ENCODE data around the gene ALPP. TPM values are rescaled to one million over a fixed set of nuclear protein-coding genes. Genes with fewer than 3 reads are reported as not detected.
"Not testable (repeated sequence)": the region's sequence is repeated elsewhere in the genome, so short reads cannot be mapped to it uniquely, and the experiment has no call there.

Gene ALPP
- polyA plus RNA-seq, 1 experiment, result not detected

DNA sequence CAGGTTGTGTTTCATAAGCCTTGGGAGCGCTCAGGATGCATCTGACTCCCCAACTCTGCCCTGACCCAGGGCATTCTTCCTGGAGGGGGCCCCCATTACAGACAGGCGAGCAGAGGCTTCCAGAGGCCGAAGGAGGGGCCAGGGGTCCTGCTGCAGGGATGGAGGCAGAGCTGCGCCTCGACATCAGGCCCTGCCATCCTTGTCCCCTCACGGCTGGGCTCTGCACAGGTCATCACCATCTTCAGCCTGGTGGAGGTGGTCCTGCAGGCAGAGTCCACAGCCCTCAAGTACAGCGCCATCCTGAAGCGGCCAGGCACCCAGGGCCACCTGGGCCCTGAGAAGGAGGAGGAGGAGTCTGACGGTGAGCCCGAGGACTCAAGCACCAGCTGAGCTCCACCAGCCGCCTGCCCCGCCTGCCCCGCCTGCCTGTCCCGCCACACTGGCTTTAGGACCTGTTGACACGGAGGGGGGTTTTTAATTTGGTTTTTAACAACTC, 42.3 kb upstream of the ALPP start:
- Histone ChIP-seq H3K4me3 (ENCODE audit: low read depth, low read length) (no peak overlapping the region), H3K27ac (ENCODE audit: low read depth, low read length) (no peak overlapping the region), H3K9me3 (ENCODE audit: control insufficient read depth, insufficient read depth, low read length) (no peaks in the 10 kb centered on the region; the same call in 1 of the 2 replicates), H3K27me3 (ENCODE audit: control insufficient read depth, insufficient read depth, low read length) (no peaks in the 10 kb centered on the region)
- DNase-seq (ENCODE audit: low read depth, low spot score), result no peak
- ChIA-PET POLR2A (no interaction called here), CTCF (interaction anchor here (0.8 to 1.9 kb wide), 5 partner anchors 9 to 434 kb away, joined by 3 to 5 read pairs (median 5); no protein-coding TSS in a partner anchor)
- TF ChIP-seq, protein P1, sequence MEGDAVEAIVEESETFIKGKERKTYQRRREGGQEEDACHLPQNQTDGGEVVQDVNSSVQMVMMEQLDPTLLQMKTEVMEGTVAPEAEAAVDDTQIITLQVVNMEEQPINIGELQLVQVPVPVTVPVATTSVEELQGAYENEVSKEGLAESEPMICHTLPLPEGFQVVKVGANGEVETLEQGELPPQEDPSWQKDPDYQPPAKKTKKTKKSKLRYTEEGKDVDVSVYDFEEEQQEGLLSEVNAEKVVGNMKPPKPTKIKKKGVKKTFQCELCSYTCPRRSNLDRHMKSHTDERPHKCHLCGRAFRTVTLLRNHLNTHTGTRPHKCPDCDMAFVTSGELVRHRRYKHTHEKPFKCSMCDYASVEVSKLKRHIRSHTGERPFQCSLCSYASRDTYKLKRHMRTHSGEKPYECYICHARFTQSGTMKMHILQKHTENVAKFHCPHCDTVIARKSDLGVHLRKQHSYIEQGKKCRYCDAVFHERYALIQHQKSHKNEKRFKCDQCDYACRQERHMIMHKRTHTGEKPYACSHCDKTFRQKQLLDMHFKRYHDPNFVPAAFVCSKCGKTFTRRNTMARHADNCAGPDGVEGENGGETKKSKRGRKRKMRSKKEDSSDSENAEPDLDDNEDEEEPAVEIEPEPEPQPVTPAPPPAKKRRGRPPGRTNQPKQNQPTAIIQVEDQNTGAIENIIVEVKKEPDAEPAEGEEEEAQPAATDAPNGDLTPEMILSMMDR (IDR thresholded peaks at IDR 0.05; ENCODE audit: low read depth, low read length), result no peak

DNA sequence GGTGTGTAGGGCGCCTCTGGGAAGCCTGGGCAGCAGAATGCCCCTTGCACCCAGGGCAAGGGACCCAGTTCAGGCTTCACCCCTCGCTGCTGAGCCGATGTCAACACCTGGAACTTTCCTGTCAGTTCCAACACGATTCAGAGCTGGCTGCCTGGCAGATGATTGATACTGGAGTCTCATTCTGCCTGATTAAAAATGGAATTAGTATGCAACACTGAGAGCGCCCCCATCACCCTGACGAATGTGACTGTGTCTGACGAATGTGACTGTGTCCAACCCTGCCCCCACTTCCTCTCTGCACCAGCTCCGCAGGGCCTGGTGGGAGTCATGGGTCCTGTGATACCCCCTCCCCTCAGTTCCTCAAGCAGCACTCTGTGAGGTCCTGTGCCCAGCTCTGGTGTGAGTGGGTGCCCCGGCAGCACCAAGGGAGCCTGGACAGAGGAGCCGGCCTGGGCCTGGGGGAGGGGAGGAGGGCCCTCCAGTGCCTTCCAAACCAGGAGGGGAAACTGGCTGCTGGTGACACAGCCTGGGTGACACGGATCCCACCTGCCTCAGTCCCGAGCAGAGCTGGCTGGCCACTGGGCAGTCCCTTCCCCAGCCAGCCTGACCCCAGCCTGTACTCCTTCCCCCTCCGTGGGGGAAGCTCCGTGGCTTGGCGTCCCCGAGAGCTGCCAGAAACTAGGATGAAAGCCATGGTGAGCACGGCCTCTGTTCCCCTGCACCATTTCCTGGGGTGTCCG, 41.4 kb upstream of the ALPP start:
- POLR2A ChIA-PET, result no interaction called here
- H3K9me3 ChIP-seq (ENCODE audit: control insufficient read depth, insufficient read depth, low read length), result no peaks in the 10 kb centered on the region; the same call in 1 of the 2 replicates
- CTCF ChIA-PET, result interaction anchor here (0.8 to 1.6 kb wide), 4 partner anchors 15 to 435 kb away, joined by 3 to 5 read pairs (median 4); no protein-coding TSS in a partner anchor

DNA sequence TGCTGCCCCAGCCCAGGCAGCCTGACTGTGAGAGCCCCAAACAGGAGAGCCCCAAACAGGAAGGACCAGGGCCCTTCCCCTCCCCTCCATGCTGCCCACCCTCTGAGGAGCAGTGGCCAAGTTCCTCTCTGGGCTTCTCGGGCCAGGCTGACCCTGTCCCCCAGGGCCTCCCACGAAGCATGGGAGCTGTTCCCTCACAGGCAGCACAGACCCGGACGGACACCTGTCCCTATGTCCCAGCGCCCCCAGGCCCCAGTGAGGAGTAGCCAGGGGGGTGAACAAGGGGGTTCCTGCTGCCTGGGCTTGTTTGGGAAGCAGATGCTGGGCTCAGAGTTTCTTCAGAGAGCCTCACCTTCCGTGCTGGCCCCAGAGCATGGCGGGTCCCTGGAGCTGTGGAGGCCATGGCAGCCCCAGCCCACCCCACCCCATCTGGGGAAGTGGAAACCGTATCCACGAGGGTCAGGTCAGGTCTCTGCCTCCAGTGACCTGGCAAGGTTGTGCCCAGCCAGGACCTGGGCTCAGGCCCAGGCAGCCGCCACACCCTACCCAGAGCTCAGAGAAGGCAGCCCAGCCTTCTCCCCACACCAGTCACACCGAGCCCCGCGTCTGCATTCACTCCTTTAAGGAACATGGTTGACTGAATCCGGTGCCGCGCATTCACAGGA, 40.3 kb upstream of the ALPP start:
- H3K27me3 ChIP-seq (ENCODE audit: control insufficient read depth, insufficient read depth, low read length); CTCF ChIA-PET; H3K9me3 ChIP-seq (ENCODE audit: control insufficient read depth, insufficient read depth, low read length); H3K27ac ChIP-seq (ENCODE audit: low read depth, low read length); DNase-seq (ENCODE audit: low read depth, low spot score); H3K4me3 ChIP-seq (ENCODE audit: low read depth, low read length); POLR2A ChIA-PET: not testable (repeated sequence)

More for the DNA sequence above, 41.4 kb upstream of the ALPP start:
- no peak for DNase-seq (ENCODE audit: low read depth, low spot score)
- no peak overlapping the region for H3K4me3 ChIP-seq (ENCODE audit: low read depth, low read length)
- H3K27ac ChIP-seq (ENCODE audit: low read depth, low read length), result no peak overlapping the region
- TF ChIP-seq, protein P1 (IDR thresholded peaks at IDR 0.05; ENCODE audit: low read depth, low read length), result no peak
- no peaks in the 10 kb centered on the region for H3K27me3 ChIP-seq (ENCODE audit: control insufficient read depth, insufficient read depth, low read length)

DNA sequence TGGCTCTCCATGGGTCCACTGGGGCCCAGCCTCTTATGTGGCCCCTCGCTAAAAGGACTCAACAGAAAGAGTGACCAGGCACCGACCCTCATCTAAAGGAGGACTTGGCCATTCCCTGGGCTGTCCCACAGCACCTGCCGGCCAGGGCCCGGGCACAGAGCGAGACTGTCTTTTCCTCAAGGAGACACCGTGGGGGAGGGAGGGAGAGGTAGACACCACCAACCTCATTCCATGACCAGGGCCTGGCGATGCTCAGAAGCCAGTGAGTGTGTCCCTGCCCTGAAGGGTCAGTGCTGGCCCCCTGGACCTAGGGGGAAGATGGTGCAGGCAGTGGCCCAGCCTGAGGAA, 39.8 kb upstream of the ALPP start:
- Histone ChIP-seq H3K27ac (ENCODE audit: low read depth, low read length) (no peak overlapping the region), H3K4me3 (ENCODE audit: low read depth, low read length) (no peak overlapping the region), H3K9me3 (ENCODE audit: control insufficient read depth, insufficient read depth, low read length) (no peaks in the 10 kb centered on the region; the same call in 1 of the 2 replicates), H3K27me3 (ENCODE audit: control insufficient read depth, insufficient read depth, low read length) (no peaks in the 10 kb centered on the region)
- no peak for DNase-seq (ENCODE audit: low read depth, low spot score)
- CTCF ChIA-PET, result no interaction called here
- TF ChIP-seq, protein P1 (IDR thresholded peaks at IDR 0.05; ENCODE audit: low read depth, low read length), result no peak
- POLR2A ChIA-PET, result no interaction called here

DNA sequence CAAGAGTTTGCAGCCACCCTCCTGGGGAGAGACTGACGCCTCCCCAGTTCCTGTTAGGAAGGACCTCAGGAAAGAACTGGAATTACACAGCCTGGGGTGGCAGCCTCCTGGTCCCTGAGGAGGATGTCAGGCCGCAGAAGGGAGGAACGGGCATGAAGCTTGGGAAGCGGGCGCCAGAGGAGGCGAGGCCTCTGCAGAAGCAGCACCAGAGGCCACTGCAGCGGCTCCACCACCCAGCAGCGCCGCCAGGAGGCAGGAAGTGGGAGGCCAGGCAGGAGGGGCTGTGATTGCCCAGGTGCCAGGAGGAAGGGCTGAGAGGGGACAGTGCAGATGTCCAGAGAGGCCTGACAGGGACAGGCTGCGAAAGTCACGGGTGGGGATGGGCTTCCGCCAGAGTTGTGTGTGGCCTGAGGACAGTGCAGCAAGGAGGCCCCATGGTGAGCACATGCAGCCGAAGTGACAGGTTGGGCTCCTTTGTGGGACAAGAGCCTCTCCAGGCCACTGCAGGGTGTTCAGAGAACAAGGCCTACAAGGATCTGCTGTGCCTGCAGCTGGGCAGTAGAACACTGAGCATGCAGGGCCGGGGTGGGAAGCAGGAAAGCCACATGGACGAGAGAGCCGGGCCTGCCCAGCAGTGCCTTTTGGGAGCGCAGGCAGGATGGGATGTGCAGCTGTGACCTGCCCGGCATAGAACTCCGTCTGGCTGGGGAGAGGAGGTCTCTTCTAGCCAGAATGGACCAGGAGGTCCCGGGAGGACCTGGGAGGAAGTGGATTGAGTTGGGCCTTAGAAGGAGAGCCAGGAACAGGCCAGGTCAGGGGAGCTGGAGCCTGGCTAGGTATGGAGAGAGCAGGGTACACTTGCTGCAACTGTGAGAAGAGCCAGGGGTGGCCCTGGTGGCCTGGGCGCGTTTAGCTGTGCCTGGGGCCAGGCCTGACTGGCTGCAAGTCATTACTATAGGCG, 39.1 kb upstream of the ALPP start:
- no peak overlapping the region for H3K27ac ChIP-seq (ENCODE audit: low read depth, low read length)
- no peaks in the 10 kb centered on the region; the same call in 1 of the 2 replicates for H3K9me3 ChIP-seq (ENCODE audit: control insufficient read depth, insufficient read depth, low read length)
- no peak overlapping the region for H3K4me3 ChIP-seq (ENCODE audit: low read depth, low read length)
- H3K27me3 ChIP-seq (ENCODE audit: control insufficient read depth, insufficient read depth, low read length), result no peaks in the 10 kb centered on the region
- ChIA-PET POLR2A (no interaction called here), CTCF (interaction anchor here (0.6 to 2.3 kb wide), 2 partner anchors 13 to 80 kb away, joined by 3 to 11 read pairs; no protein-coding TSS in a partner anchor)
- TF ChIP-seq, protein P1 (IDR thresholded peaks at IDR 0.05; ENCODE audit: low read depth, low read length), result no peak
- DNase-seq (ENCODE audit: low read depth, low spot score), result no peak
